Stimulated activated CD8-positive, alpha-beta memory T cell treated with anti-CD3 and anti-CD28 coated beads, Interleukin-15, amount 100 ng/mL, for 4 hours (primary cell): ENCODE results near the gene KCTD14.
"Not testable (repeated sequence)": the region's sequence is repeated elsewhere in the genome, so short reads cannot be mapped to it uniquely, and the experiment has no call there.

Experiments used
- DNase-seq, 2 donors: peaks; one replicate each; pipeline ENCODE4 v3.0.0-alpha.2; 2020; ENCODE audit warnings: low read depth in 2 of 2

Gene KCTD14, protein sequence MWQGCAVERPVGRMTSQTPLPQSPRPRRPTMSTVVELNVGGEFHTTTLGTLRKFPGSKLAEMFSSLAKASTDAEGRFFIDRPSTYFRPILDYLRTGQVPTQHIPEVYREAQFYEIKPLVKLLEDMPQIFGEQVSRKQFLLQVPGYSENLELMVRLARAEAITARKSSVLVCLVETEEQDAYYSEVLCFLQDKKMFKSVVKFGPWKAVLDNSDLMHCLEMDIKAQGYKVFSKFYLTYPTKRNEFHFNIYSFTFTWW

DNA sequence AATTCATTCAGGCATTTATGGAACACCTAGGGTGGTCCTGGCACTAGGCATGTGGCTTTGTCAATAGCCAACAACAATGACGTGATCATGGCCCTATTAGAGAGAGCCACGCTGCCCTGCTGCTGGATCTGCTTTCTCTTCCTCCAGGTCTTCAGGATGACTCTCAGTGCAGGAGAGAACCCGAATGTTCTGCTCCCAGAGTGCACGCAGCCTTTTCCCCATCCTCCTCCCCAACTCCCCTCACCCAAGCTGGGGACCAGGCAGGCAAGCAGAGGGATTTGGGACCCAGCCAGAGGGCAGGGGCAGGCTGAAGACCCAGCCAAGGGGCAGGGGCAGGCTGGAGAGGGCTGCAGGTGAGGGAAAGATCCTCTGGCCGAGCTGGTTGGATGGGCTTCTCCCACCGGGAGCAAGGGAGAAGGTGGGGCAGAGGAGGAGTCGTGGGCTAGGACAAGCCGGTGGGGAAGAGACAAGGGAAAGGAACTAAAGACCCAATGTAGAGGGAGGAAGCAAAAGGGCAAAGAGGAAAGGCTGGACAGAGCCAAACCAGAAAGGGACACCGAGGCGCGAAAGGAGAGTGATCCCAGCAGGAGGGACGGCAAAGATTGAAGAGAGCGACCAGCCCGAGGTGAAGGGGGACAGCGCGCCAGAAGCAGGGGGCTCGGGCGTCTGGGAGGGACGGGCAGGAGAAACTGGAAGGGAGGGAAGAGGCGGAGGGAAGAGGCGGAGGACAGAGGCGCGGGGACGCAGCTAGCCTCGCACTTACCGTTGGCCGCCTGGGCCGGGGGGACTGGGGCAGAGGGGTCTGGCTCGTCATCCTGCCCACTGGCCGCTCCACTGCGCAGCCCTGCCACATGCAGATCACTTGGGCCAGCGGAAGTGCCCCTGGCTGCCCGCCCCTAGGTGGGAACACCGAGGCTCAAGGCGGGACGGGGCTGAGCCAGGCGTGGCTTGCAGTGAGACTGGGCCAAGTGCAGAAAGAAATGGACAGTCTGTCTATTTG is at the start of gene KCTD14:
Gene KCTD14, minus strand, starts transcription at position 880 of the 1,000 bp plus-strand sequence. Its CDS starts 27 bp downstream, at position 853.
- no peak for DNase-seq

DNA sequence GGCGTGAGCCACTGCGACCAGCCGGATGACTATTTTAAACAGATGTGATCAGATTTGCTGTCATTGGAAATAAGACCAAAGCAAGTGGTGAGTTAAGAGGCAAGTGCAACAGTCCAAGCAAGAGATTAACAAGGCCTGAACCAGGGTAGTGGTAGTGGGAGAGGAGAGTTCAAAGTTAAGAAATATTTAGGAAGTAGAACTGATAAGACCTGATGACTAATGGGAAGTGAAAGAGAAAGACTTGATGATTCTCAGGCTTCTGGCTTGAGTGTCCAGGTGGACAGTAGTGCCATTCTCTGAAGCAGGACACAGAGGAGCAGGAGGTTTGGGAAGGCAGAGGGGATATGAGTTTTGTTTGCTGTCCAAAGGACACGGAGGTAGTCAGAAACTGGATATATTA is 49.4 kb upstream of the KCTD14 start:
- no peak for DNase-seq

DNA sequence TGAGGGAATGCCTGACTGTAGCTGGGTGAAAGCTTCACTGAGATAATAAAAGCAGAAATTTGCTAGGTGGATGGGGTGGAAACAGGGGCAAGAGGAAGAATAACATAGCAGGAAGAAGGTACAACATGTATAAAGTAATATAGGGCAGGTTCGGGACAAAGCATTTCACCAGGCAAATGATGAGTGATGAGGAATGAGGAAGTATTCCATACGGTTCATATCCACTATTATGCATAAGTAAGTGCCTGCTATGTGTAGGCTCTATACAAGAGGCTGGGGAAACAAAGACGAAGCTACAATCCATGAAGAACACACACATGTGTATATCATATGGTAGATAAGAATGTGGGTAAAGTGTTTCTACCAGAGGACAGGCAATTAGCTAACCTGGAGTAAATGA is 48.6 kb upstream of the KCTD14 start:
- no peak for DNase-seq

DNA sequence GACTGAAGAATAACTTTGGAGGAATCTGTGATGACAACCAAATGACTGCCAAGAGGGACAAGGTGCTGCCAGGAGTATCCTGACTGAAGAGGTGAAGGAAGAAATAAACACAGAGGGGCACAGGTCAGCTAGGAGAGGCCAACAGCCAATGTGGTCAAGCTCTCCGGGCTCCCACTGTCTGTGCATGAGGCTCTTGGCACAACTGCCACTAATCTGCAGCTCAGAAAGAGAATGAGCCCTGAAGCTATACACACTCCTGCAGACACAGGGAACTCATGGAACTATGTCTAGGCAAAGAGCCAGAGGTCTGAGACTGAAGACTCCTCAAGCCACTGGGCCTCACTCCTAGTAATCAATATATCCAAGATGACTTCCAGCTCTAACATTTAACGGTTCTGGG is 47.5 kb upstream of the KCTD14 start:
- DNase-seq = no peak

DNA sequence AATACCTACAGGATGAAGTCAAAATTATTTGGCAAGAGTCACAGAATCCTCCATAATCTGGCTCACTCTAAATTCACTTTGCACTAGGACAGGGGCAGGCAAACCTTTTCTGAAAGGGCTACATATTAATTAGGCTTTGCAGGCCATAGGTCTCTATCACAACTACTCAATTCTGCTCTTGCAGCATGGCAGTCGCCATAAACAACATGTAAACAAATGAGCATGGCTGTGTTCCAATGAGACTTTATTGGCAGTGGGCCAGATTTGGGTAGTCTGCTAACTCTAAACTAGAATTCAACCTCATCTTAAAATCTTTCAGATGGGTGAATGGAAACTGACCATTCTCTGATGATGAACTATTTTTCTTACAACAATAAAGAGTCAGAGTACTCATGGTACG is 46.4 kb upstream of the KCTD14 start:
- no peak for DNase-seq

DNA sequence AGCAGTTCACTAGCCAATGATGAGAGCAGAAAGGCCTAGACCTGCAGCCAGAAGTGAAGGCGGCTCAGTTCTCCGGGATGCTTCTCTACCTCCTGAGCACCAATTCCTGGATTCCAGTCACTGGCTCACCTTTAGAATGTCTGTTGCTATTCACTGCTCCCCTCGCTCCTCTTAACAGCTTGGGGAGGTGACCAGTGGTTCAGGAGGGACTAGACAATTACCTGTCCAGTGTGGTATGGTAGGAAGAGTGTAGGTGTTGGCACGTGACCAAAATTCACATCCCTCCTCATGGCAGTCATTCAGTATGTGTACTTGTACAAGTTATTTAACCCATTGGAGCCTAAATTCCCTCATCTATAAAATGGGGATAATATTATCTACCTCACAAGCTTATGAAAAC is 44.6 kb upstream of the KCTD14 start:
- no peak for DNase-seq

DNA sequence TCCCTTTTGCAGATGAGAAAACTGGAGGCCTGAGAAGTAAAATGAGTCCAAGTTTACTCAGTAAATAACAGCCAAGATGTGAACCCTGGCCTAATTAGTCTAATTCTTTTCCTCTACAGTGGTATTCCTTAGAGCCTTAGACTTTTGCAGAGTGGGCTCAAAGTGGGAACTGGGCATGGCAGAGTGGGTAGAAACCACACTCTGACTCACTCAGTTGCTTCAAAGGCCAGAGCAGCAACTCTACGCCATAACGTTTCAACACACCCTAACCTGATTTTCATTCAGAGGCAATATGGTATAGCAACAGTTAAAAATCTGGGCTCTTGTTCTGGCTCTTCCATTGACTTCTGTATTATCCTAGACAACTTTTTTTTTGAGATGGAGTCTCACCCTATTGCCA is 43.4 kb upstream of the KCTD14 start:
- no peak for DNase-seq

DNA sequence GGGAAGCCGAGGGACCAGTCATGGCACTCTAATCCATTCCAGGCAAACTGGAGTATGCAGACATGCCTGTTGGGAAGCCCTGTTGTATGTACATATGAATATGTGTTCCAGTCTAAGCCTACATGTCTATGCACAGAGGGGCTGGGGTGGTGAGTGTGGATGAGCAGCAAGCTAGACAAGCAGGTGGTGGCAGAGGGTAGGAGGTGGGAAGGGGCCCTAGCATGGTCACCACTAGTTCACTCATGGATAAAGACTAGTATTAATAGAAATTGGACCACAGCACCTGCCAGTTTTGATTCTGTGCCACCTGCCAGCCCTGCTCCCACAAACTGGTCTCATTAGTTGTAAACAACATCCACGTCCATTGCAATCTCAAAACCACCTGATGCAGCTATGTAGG is 42.1 kb upstream of the KCTD14 start:
- DNase-seq = no peak

DNA sequence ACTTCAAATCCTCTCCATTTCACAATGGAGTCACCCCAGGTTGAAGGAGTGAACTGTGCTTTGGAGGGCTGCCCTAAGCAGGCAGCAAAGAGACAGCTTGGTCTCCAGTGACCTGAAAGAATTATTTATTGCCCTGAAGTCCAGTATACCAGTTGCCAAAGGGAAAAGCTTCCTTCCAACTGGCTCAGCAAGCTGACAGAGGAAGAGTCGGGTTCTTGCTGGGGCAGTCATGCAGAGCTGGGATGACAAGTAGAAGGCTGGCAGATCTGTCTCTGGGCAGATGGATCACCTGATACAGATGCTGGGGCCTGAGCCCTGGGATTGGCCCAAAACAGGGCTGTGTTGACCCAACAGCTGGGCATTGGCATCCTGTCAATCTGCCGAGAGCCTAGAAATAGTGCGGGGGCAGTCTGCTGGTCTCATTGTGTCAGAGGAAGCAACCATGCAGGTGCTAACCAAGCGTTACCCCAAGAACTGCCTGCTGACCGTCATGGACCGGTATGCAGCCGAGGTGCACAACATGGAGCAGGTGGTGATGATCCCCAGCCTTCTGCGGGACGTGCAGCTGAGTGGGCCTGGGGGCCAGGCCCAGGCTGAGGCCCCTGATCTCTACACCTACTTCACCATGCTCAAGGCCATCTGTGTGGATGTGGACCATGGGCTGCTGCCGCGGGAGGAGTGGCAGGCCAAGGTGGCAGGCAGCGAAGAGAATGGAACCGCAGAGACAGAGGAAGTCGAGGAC is 40.5 kb upstream of the KCTD14 start, which contains the start of gene THRSP:
Gene THRSP, plus strand, starts transcription at position 422 of the 742 bp plus-strand sequence. Its CDS starts 21 bp downstream, at position 443.
- no peak for DNase-seq

DNA sequence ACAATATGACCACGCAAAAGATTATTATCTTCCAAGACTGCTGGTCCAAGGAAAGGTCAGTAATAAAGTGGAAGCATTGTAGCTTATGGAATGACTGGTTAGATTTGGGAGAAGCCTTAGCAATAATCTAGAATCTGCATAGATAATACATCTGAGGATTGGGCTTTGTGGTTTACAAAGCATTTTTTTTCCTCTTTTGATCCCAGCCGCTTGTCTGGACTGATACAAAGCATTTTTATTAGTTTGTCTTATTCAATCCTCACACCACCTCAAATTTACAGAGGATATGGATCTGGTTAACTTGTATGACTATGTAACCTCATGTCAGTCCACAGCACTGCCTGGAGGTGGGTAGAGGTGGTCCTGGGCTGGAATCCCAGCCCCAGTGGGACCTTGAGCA is 39.6 kb upstream of the KCTD14 start:
- no peak for DNase-seq

DNA sequence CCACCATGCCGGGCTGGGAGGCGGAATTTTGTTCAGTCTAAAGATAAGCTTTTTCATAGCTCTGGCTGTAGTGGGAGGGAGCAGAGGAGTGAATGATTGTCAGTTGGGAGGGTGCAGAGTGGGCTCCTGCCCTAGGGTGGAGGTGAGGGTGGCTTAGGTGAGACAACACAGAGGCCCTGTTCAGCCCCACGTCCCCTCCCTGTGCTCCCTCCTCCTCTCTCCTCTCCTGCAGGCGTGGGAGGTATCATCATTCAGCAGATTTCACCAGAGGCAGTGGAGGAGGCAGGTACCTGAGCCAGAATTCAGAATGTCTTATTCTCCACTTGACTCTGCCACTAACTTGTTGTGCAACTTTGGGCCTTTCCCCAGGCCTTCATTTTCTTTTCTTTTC is 38.8 kb upstream of the KCTD14 start:
- no peak for DNase-seq

DNA sequence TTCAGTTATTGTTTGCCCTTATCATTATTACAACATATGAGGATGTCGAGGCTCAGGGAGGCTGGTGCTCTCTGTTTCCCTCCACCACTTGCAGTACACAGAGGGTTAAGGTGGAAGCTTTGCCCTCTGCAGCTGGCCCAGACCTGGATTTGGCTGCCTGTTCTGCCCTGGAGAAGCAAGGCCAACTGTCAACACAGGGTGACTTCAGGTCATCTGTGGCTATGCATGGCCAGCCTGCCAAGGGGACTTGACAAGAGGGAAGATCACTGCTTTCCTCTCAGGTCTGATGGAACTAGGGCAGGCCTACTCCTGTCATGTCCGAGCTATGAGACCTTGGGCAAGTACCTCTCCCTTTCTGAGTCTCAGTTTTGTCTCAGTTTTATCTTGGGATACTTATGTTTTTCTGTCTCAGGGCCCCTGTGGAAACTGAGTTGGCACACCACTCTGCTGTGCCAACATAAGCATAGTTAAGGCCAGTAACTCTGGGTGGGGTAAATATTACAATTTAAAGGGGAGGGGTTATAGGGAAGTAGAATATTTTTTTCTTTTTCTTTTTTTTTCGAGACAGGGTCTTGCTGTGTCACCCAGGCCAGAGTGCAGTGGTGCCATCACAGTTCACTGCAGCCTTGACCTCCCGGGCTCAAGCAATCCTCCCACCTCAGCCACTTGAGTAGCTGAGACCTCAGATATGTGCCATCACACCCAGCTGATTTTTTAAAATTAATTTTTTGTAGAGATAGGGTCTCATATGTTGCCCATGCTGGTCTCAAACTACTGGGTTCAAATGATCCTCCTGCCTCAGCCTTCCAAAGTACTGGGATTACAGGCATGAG is 38.2 kb upstream of the KCTD14 start:
- no peak for DNase-seq

DNA sequence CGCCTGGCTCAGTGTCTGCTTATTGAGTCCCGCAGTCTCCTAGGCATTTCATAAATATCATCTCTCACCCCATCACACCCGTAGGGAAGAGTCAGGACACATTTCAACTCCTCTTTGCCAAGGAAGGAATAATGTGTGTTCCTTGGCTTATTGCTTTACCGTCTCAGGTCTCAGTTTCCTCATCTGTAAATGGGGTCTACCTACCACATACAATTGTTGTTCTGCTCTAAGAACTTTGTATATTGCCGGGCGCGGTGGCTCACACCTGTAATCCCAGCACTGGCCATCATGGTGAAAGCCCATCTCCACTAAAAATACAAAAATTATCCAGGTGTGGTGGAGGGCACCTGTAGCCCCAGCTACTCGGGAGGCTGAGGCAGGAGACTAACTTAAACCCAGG is 37.5 kb upstream of the KCTD14 start:
- DNase-seq = no peak

DNA sequence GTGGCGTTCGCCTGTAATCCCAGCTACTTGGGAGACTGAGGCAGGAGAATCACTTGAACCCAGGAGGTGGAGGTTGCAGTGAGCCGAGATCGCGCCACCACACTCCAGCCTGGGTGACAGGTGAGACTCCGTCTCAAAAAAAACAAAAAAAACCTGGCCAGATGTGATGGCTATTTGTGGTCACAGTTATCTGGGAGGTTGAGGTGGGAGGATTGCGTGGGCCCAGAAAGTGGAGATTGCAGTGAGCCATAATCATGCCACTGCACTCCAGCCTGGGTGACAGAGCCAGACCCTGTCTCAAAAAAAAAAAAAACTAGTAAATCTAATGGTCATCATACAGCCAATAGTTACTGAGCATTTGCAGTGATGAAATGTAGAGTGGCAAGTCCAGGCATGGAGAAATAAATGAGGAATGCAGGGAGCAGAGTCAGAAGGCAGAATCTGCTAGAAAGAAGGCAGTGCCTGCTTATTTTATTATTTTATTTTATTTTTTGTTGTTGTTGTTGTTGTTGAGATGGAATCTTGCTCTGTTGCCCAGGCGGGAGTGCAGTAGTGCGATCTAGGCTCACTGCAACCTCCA is 36.8 kb upstream of the KCTD14 start:
- not testable (repeated sequence) for DNase-seq

DNA sequence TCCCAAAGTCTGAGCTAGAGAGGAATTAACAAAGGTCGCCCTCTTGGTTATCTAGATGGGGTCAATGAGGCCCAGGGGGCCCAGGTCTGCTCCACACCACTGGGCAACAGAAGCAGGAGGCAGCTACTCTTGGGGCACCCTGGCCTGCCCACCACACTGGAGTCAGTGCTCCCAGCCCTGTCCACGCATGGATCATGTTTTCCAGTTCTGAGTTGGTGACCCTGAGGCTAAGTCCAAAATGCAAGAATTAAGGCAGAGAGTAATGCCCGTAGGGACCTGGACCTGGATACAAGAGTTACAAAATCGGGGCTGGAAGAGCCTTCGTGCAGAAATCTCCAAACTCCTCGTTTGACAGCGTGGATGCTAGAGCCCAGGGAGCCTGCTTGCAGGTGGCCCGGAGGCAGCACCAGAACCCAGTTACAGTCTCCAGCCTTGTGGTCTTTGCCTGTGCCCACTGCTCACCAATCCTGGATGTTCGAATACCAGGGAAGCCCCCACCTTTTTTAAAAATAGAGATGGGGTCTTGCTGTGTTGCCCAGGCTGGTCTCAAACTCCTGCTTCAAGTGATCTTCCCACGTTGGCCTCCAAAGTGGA is 34.5 kb upstream of the KCTD14 start:
- no peak for DNase-seq

DNA sequence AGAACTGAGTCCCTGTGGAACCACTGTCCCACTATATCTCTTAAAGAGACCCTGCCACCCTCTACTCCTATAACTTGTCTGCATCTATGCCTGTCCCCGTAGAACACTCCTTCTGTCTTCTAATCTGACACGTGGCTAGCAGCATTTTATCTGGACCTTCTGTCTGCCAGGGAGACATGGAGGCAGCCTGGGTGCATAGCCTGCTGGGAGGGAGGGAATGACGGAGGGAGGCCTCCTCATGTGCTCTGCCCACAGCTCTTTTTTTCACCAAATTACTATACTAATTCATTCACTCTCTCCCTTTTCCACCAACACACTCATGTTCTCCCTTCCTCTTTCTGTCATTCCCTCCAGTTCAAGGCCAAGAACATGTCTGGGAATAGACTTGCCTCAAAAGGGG is 33.0 kb upstream of the KCTD14 start:
- DNase-seq = no peak

DNA sequence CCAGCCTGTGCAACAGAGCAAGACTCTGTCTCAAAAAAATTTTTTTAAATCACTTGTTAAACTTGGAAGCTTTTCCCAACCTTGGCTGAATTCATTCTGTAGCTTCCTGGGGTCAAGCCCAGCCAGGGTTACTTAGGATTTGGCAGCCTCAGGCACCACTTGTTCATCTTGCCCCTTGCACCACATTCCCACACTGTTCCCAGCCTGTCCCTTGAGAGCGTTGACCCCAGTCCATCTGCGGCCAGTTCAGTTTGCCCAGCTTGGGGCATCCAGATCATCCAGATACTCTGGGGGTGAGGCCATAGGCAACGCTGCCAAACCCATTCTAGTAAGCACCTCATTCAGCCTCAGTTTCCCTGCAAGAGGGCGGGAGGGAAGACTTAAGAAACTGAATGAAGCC is 31.9 kb upstream of the KCTD14 start:
- no peak for DNase-seq

DNA sequence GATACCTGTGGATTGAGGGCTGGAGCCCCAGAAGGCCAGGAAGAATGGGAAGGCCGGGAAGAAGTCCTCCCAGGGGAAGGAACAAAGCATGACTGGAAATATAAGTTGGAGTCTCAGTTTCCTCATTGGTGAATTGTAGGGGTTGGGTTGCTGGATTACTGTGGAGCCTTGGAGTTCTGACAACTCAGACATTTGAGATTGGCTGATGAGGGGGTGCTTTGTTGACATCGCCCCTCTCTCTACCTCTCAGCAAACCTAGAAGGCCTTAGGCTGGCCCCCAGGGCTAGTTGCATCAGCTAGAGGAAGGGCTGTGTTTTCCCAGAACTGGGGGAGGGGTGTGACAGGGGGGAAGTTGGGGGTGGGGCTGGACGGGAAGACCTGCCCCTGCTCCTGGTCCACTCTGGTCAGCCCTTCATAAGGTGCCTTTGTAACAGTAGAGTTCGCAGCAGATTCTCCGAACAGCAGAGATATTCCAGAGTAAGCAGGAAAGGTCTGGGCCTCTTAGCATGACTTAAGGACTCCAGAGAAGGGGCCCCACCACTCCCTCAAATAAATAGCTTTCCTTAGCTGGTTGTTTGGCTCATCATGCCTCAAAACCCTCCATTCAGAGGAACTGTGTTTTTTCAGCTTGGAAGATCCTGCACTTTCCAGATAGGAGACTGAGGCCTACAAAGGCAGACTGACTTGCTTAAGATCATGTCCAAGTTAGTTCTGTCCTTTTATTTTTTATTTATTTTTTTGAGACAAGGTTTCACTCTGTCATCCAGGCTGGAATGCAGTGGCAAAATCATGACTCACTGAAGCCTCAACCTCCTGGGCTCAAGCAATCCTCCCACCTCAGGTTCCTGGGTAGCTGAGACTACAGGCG is 28.1 kb upstream of the KCTD14 start:
- no peak for DNase-seq

DNA sequence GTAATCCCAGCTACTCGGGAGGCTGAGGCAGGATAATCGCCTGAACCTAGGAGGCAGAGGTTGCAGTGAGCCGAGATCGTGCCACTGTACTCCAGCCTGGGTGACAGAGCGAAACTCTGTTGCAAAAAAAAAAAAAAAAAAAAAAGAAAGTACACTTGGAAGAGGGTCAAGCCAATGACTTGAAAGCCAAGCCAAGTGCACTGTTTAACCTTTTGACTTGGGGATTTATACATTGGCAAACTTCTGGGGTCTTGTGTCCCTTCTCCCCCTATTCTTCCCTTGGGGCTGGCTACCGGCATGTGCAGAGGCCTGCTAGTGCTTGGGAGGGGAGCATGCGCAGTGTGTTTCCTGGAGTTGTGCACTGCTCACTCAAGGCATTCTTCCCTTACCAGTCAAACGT is 26.3 kb upstream of the KCTD14 start:
- DNase-seq = no peak

DNA sequence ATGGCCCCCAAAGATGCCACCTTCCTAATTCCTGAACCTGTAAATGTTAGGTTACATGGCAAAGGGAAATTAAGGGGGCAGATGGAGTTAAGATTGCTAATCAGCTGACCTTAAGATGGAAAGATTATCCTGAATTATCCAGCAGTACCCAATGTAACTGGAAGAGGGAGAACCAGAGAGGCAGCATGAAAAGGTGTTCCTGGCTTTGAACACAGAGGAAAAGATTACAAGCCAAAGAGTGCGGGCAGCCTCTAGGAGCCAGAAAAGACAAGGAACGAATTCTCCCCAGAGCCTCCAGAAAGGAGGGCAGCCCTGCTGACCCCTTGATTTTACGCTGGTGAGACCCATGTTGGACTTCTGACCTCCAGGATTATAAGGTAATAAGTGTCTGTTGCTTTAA is 25.5 kb upstream of the KCTD14 start:
- no peak for DNase-seq
